HepG2 (cell line): Measurements from ENCODE around the gene SUB1. TPM values are rescaled to one million over a fixed set of nuclear protein-coding genes. Genes with fewer than 3 reads are reported as not detected.

Experiments
- BCL6 ChIP-seq: IDR thresholded peaks from 2 replicates; pipeline ENCODE4 v1.6.1; 2016; ENCODE audit warnings: missing genetic modification reagents, missing compliant biosample characterization
- CBX5 ChIP-seq: sonication (generic); formaldehyde crosslinking; IDR thresholded peaks from 2 replicates; pipeline ENCODE4 v1.4.0; 2020; ENCODE audit warnings: missing genetic modification reagents, borderline replicate concordance
- DDIT3 ChIP-seq: sonication (generic); formaldehyde crosslinking; IDR thresholded peaks from 2 replicates; pipeline ENCODE4 v1.4.0; 2020; ENCODE audit warnings: mild to moderate bottlenecking, missing genetic modification reagents
- HIVEP1 ChIP-seq: sonication (generic); formaldehyde crosslinking; IDR thresholded peaks from 2 replicates; pipeline ENCODE4 v1.4.0; 2020; ENCODE audit warnings: mild to moderate bottlenecking, missing genetic modification reagents
- HMG20A ChIP-seq: IDR thresholded peaks from 2 replicates; pipeline ENCODE4 v1.6.1; 2016; ENCODE audit warnings: borderline replicate concordance
- HMGXB3 ChIP-seq: sonication (generic); formaldehyde crosslinking; IDR thresholded peaks from 2 replicates; pipeline ENCODE4 v1.4.0; 2020; ENCODE audit warnings: missing genetic modification reagents, borderline replicate concordance
- HNF4A ChIP-seq: sonication (generic); formaldehyde crosslinking; IDR thresholded peaks from 2 replicates; pipeline ENCODE4 v1.4.0; 2020; ENCODE audit warnings: missing genetic modification reagents
- KLF11 ChIP-seq: IDR thresholded peaks from 2 replicates; pipeline ENCODE4 v1.6.1; 2016; ENCODE audit warnings: missing compliant biosample characterization
- MEIS2 ChIP-seq: sonication (generic); formaldehyde crosslinking; IDR thresholded peaks from 2 replicates; pipeline ENCODE4 v1.9.0; 2021; ENCODE audit warnings: mild to moderate bottlenecking, missing genetic modification reagents
- NAIF1 ChIP-seq: sonication (generic); formaldehyde crosslinking; IDR thresholded peaks from 2 replicates; pipeline ENCODE4 v1.5.0; 2020; ENCODE audit warnings: mild to moderate bottlenecking, missing genetic modification reagents, borderline replicate concordance
- NKX3-1 ChIP-seq: sonication (generic); formaldehyde crosslinking; IDR thresholded peaks from 2 replicates; pipeline ENCODE4 v1.5.0; 2020; ENCODE audit warnings: missing genetic modification reagents
- NONO ChIP-seq, 2 experiments: fragments of 450-650 bp in 1 of 2; sonication (generic) in 1 of 2; formaldehyde crosslinking in 1 of 2; IDR thresholded peaks in 1 of 2; conservative IDR thresholded peaks in 1 of 2; 2 replicates each; pipeline versions ENCODE4 v1.6.1 to v1.8.0; 2017 to 2022; ENCODE audit warnings: mild to moderate bottlenecking in 1 of 2, missing genetic modification reagents in 1 of 2, moderate library complexity in 1 of 2
- POLR2G ChIP-seq: fragments of 200-400 bp; formaldehyde crosslinking; IDR thresholded peaks from 2 replicates; pipeline ENCODE4 v1.6.1; 2018; ENCODE audit warnings: mild to moderate bottlenecking, low read depth, low read length, moderate library complexity
- SP4 ChIP-seq: sonication (generic); formaldehyde crosslinking; IDR thresholded peaks from 2 replicates; pipeline ENCODE4 v1.8.1; 2023; ENCODE audit warnings: mild to moderate bottlenecking, missing genetic modification reagents
- THAP11 ChIP-seq: IDR thresholded peaks from 2 replicates; pipeline ENCODE4 v1.6.1; 2016; ENCODE audit warnings: missing biosample characterization, missing genetic modification reagents
- ZHX1 ChIP-seq: sonication (generic); formaldehyde crosslinking; IDR thresholded peaks from 2 replicates; pipeline ENCODE4 v1.8.1; 2022; ENCODE audit warnings: low read depth, mild to moderate bottlenecking, missing genetic modification reagents
- ZNF124 ChIP-seq: sonication (generic); formaldehyde crosslinking; IDR thresholded peaks from 2 replicates; pipeline ENCODE4 v1.4.0; 2020; ENCODE audit warnings: missing genetic modification reagents
- ZNF274 ChIP-seq: sonication (generic); formaldehyde crosslinking; IDR thresholded peaks from 2 replicates; pipeline ENCODE4 v1.5.1; 2020; ENCODE audit warnings: mild to moderate bottlenecking, missing genetic modification reagents
- ZNF432 ChIP-seq: sonication (generic); formaldehyde crosslinking; IDR thresholded peaks from 2 replicates; pipeline ENCODE4 v1.5.0; 2020; ENCODE audit warnings: missing genetic modification reagents, mild to moderate bottlenecking, borderline replicate concordance
- ZNF501 ChIP-seq: sonication (generic); formaldehyde crosslinking; IDR thresholded peaks from 2 replicates; pipeline ENCODE4 v1.5.1; 2020; ENCODE audit warnings: mild to moderate bottlenecking, moderate library complexity, missing genetic modification reagents
- ZNF510 ChIP-seq: sonication (generic); formaldehyde crosslinking; IDR thresholded peaks from 2 replicates; pipeline ENCODE4 v1.4.0; 2020; ENCODE audit warnings: low read depth, mild to moderate bottlenecking, missing genetic modification reagents
- ZNF512 ChIP-seq: sonication (generic); formaldehyde crosslinking; IDR thresholded peaks from 2 replicates; pipeline ENCODE4 v1.4.0; 2020; ENCODE audit warnings: mild to moderate bottlenecking, missing genetic modification reagents
- polyA plus RNA-seq, 8 experiments: library from polyadenylated mRNA; depleted of rRNA in 3 of 8; stranded (reverse) in 7 of 8; unstranded in 1 of 8; fragments of >200 nt; fragmentation: Illumina TruSeq in 4 of 8; extraction: Trizol in 4 of 8; gene quantifications; 2 replicates each; pipeline versions ENCODE4 v1.2.1 to v1.2.3, GENCODE V29; 2011 to 2016; ENCODE audit warnings: low read depth in 4 of 8, missing spikeins in 1 of 8, mixed read lengths in 1 of 8; ENCODE audit not compliant: insufficient read depth in 1 of 8
- total RNA-seq, 5 experiments: library from RNA; depleted of rRNA; stranded (reverse); fragments of >200 nt; fragmentation: Illumina TruSeq; extraction: Trizol; gene quantifications; 2 replicates each; pipeline ENCODE4 v1.2.3, GENCODE V29; 2016; ENCODE audit warnings: low read depth in 1 of 5

The SUB1 gene
- total and polyA plus RNA-seq, 2 of the 13 experiments (the other 11 are each of a cell fraction or from before 2014, with no cell fraction given): 182 to 693 TPM

GRCh38 chr5:32574540-32575175, 10.7 kb upstream of the SUB1 start (continued):
- TF ChIP-seq HMGXB3 (CRISPR knock-in tag) (peak; percentile 45; the same call in 1 of the 2 replicates), ZNF501 (CRISPR knock-in tag) (peak; percentile 55; the same call in 1 of the 2 replicates), HMG20A (peak; percentile 83), ZNF512 (no peak), THAP11 (CRISPR knock-in tag) (peak; percentile 54), BCL6 (peak; percentile 79), KLF11 (CRISPR knock-in tag) (0 out of 2 replicates have a peak, but pooled peaks have one; percentile 62), NAIF1 (CRISPR knock-in tag) (peak; percentile 71; the same call in 1 of the 2 replicates), ZHX1 (CRISPR knock-in tag) (peak; percentile 62; the same call in 1 of the 2 replicates), CBX5 (peak; percentile 76), MEIS2 (CRISPR knock-in tag) (no peak), DDIT3 (CRISPR knock-in tag) (no peak), HNF4A (CRISPR knock-in tag) (peak; percentile 97), NKX3-1 (CRISPR knock-in tag) (no peak), ZNF510 (CRISPR knock-in tag) (no peak), NONO (IDR thresholded peaks at IDR 0.05) (no peak), NONO (CRISPR knock-in tag; conservative IDR thresholded peaks at IDR 0.05) (peak; percentile 62), HIVEP1 (CRISPR knock-in tag) (no peak), SP4 (CRISPR knock-in tag) (no peak), ZNF274 (CRISPR knock-in tag) (no peak), ZNF124 (CRISPR knock-in tag) (0 out of 2 replicates have a peak, but pooled peaks have one; percentile 20), POLR2G (peak; percentile 60), ZNF432 (CRISPR knock-in tag) (no peak)
